AG09309 (cell line): Measurements from ENCODE around the gene CMIP.

Experiments used
- DNase-seq: peaks from one replicate; pipeline ENCODE4 v3.0.0-alpha.2; 2010; ENCODE audit warnings: low read depth
- H3K4me3 ChIP-seq: 2 replicates; pipeline ENCODE4 v1.5.1; 2011; ENCODE audit warnings: mild to moderate bottlenecking, low read depth, low read length, moderate library complexity; ENCODE audit not compliant: control insufficient read depth
- CTCF ChIP-seq: IDR thresholded peaks from 2 replicates; pipeline ENCODE4 v1.5.1; 2011; ENCODE audit warnings: mild to moderate bottlenecking, low read depth, low read length, inconsistent platforms; ENCODE audit not compliant: insufficient read depth, control insufficient read depth; ENCODE audit errors: missing control alignments

CMIP gene

GRCh38 chr16:81567987-81568748, 123.6 kb downstream of the CMIP start:
- DNase-seq: peak; percentile 20
- TF ChIP-seq CTCF: no peak

DNA sequence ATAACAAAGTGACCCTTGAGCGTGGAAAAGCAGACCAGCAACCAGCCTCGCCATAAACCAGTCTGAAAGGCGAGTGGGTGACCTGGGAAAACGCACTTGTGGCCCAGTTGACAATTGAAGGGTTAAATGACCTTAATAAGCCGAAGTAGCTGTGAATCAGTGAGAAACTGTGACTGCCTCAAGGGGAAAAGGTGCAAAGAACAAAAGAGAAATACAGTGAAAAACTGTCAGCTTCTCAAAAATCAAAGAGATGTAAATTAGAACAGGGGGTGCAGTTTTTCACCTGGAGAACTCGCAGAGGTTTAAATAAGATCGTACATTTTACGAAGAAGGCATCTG, 124.1 kb downstream of the CMIP start:
- DNase-seq: no peak
- no peak for TF ChIP-seq CTCF
- no peak overlapping the region for H3K4me3 ChIP-seq

More at GRCh38 chr16:81567987-81568748, 123.6 kb downstream of the CMIP start:
- H3K4me3 ChIP-seq: no peak overlapping the region

GRCh38 chr16:81569361-81570034, 124.9 kb downstream of the CMIP start:
- no peak for TF ChIP-seq CTCF
- no peak overlapping the region for H3K4me3 ChIP-seq
- no peak for DNase-seq

- DNase-seq: no peak
- no peak for TF ChIP-seq CTCF
- no peak overlapping the region for H3K4me3 ChIP-seq
These were observed 125.7 kb downstream of the CMIP start for GRCh38 chr16:81570151-81570846.

GRCh38 chr16:81571175-81571574, 126.6 kb downstream of the CMIP start:
- no peak overlapping the region for H3K4me3 ChIP-seq
- no peak for DNase-seq
- TF ChIP-seq CTCF: no peak

DNA sequence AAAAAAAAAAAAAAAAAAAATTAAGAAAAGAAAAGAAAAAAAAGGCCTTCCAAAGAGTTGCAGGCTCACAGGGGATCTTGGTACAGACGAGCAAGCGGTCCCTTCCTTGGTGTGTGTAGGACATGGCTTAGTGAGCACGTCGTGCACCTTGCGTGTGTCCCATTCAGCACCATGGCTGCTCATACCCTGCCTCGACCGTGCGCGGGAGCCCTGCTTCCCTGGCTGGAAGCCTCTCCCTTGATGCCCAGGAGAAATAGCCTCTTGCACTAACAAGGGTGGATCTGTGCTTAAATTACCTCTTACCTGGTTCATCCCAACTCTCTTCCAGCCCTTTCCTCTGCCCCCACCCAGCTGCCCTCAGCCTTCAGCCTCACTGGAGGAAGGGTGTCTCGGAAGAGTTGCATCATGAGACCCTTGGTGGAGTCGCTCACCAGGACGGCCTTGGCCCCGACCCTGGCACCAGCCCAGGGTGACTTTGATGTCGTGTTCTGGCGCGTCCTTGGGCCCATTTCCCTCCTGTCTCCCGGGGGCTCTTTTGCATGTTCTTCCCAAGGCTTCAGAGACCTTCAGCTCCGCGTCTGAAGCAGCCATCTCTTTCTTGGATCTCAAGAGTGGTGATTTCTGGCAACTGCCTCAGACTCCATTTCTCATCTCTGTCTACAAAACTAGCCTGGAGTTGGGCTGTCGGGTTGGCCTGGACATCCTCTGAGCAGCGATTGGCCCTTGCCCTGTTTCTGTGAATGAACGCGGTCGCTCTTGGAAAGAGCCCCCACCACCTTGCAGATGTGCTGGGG, 127.2 kb downstream of the CMIP start:
- DNase-seq: no peak
- H3K4me3 ChIP-seq: no peak overlapping the region
- TF ChIP-seq CTCF: no peak
